HCT116 (cell line): ENCODE results near the gene SORT1.

Experiments used
- JUND ChIP-seq: IDR thresholded peaks from 2 replicates; pipeline ENCODE4 v1.6.1; 2012
- POLR2AphosphoS5 ChIP-seq: IDR thresholded peaks from 2 replicates; pipeline ENCODE4 v1.6.1; 2011; ENCODE audit warnings: mild to moderate bottlenecking, low read depth, low read length, moderate library complexity

- no peak for TF ChIP-seq POLR2AphosphoS5
- no peak for TF ChIP-seq JUND
Observed at GRCh38 chr1:109269981-109270622, 127.6 kb downstream of the SORT1 start.
